HPDE6-E6E7 (cell line): ENCODE data around the gene SELENOO.

Experiments
- DNase-seq: peaks from one replicate; pipeline ENCODE4 v3.0.0; 2011; ENCODE audit warnings: missing footprints; ENCODE audit errors: extremely low spot score

SELENOO gene

DNA sequence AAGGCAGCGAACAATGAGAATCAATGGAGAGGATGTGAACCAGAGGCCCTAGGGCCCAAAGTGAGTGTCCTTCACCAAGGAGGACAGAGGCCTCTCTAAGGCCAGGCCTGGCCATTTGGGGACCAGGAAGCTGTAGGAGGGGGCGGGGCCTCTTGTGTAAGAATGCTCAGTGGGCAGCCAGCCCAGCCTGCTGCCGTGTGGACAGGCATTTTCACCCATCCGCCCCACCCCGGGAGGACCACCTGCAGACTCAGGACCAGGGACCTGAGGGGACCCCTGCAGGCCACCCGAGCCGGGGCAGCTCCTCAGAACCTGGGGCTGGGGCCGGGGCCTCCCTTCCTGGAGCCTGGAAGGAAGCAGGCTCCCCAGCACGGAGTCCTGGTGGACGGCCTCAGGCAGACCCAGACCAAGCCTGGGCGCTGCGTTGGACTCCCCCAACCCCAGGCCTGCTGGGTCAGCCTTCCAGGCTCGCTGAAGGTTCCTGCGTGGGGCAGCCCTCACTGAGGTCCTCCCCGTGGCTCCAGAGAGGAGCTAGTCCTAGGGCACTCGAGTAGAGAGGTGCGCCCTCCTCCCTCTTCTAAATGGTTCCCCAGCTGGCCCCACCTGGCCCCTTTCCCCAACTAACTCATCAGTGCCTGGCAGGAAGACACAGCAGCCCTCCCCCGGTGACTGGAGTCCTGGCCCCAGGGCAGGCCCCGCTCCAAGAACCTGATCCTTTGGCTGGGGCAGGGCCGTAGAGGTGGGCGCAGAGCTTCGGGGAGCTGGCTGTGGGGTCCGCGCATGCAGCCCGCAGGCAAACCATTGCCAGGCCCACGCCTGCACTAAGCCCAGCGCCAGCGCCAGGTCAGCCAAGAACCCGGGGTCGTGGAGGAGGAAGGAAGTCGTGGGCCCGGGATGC lies 16.6 kb upstream of the SELENOO start:
- no peak for DNase-seq

DNA sequence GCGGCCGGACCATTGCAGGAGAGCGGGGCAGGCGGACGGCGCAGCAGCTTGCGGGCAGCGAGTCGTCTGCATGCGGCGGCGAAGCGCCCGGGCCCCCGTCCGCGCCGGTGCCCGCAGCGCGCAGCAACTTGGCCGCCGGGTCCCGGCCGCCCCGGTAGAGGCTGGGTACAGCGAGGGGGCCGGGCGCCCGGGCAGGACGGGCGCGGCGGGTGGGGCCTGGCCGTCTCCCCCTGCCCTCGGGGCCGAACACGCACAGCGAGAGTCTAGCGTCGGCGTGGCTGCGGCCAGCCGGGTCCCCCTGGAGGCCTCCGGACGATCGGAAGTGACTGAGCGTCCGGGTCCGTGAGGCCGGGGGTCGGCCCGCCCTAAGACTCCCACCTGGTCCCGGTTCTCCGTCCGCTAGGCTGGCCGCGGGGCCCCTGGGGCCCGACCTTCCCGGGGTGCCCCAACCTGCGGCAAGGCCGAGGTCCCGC lies 15.9 kb upstream of the SELENOO start:
- DNase-seq = no peak

DNA sequence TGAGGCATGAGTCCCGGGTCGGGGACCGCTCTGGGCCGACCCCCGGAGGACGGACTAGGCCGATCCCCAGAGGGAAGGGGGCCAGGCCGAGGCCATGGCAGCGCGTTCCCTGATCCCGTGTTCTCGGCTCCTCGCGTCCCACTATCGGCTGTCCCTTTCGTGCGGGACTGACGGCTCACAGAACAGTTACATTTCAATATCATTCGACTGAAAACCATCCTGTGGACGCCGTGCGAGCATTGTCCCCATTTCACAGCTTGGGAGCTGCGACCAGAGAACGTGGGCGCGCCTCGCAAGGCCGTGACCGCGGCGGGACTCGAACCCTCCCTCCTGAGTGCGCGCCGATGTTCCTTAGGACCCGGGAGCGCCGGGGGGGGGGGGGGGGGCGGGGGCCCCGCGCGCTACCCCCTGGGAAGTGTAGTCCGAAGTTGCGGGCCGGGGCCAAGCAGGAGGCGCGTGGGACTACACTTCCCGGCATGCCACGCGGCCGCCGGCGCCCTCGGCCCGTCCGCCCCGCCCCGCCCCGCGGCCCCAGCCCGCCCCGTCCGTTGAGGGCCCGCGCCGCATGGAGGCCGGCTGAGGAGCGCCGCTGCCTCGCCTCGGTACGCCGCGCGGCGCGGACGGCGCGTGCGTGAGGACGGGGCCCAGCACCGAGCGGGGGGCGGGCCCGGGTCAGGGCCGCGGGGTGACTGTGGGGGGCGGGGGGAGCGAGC lies 15.3 kb upstream of the SELENOO start, which contains the start of gene TRABD:
TRABD (plus strand) TSS at position 539 of the 713 bp plus-strand sequence. CDS start 7,148 bp downstream, outside the sequence.
- DNase-seq = peak; percentile 54

DNA sequence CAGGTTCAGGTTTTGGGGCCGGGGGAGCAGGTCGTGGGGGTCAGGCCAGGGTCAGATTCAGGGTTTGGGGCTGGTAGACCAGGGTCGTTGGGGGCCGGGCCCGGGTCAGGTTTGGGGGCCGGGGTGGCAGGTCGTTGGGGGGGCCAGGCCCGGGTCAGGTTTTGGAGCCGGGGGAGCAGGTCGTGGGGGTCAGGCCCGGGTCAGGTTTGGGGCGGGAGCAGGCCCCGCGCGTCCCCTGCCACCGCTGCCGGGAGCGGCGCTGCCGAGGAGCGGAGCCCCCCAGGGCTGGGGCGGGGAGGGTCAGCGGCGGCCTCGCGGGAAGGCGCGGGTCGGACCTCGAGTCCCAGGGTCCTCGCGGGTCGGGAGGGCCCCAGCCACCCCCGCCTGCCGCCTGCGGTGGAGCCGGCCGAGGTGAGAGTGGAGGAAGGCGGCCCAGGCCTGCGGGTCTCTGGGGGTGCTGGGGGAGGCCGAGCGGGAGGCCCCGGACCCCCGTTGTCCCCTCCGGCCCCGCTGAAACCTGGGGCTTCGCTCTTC lies 14.6 kb upstream of the SELENOO start:
- DNase-seq = no peak

DNA sequence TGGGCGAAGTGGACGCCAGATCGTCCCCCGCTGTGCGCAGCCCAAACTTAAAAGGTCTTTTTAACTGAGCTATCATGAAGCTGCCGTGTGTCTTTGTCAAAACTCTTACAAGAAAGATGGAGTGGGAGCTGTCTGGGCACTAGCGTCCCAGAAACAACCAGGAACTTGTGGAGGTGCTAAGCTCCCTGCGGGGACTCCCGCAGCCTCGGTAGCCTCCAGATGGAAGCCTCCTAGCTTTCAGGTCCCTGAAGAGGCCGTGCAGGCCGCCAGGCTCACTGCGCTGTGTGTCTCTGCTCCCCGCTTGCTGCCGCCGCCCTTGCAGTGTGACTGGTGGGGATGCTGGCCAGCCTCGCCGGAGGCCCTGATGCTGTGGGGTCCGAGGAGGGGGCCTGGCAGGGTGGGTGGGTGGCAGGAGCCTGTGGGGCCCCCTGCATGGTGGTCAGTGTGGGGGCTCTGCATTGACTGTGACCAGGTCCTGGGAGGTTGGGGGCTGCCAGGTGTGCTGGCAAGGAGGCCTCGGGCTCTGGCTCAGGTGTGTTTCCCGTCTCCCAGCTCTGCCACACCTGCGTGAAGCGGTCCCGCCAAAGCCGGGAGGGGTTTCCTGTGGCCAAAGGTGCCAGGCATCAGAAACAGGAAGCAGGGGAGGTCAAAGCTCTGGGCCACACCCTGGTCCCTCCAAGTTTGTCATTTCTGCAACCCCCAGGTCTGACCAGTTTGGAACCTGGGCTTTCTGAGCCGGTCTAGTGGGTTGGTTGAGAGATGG lies 13.9 kb upstream of the SELENOO start:
- DNase-seq = no peak

DNA sequence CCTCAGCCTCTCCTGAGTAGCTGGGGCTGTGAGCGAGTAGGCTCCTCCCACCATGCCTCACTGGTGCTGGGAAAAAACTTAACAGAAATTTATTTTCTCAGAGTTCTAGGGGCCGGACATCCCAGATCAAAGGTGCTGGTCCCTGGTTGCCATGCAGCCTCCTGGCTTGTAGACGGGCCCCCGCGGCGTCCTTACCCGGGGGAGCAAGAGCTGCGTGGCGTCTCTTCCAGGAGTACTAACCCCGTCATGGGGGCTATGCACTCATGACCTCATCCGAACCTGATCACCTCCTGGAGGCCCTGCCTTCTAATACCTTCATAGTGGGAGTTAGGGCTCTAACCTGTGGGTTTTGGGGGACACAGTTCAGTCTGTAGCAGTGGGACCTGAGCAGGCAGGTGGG lies 12.5 kb upstream of the SELENOO start:
- no peak for DNase-seq

DNA sequence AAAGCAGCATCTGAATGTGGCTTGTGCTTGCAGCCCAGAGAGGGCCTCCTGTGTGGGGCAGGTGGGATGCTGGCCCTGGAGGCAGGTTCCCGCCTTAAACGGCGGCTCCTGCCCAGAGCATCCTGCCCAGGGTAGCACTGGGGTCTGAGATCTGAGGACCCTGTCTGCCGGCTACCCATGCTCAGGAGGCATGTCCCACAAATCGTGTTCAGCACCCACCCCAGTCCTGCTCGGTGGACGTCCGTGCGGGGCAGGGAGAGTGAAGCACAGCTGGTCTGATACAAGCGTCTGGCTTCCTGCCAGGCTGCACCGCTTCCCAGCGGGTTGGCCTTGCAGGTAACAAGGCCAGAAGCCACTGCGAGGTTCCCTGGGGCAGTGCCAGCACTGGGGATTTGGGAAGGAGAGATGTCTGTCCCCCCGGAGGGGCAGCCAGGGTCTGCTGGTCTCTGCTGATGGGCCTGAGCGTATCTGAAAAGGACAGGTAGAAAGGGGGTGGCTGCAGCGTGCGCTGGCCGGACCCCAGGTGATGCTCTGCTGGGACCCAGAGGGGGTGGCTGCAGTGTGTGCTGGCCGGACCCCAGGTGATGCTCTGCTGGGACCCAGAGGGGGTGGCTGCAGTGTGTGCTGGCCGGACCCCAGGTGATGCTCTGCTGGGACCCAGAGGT lies 11.5 kb upstream of the SELENOO start:
- no peak for DNase-seq

DNA sequence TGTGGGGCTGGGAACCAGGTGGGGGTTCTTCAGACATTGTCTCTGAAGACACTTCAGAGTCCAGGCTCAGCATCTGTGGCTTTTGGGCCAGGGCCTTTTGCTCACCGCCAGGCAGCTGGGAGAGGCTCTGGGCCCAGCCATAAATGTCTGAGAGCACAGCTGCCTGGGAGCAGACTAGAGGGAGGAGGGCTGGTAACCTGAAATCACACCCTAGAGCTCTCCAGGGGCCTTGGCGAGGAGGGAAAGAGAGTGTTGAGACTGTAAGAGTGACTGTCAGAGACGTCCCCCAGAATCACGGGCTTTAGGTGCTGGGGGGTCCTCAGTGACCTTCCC lies 11.0 kb upstream of the SELENOO start:
- DNase-seq = no peak

DNA sequence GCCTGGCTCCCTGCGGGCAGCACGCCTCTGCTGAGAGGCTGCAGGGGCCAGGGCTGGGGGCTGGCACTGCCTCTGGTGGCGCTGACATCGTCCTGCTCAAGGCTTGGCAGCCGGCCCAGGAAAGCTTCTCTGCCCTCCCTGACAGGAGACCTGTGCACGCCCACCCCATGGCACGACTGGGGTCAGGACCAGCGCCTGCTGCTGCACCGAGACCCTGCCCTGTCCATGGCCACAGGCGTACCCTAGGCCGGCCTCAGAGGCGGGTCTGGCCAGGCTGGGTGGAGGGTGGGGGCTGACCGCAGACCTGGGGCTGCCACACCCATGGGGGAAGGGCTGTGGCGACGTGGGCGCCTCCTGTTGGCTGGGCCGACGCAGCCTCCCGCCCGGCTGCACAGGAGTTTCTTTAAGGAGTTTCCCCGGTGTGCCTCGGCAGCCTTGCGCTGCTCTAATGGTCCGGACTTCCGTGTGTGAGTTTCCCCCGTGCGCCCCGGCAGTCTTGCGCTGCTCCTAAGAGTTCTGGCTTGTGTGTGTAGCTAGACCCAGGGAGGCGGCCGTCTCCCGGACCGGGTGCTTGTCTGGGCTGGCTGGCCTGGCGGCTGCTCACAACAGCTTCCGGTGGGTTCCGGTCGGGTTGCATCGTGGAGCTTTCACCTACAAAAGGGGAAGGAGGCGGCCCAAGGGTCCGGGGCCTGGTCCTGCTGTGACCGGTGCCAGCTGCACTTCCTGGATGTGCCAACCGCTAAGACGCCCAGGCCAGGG lies 10.4 kb upstream of the SELENOO start:
- peak; percentile 50 for DNase-seq

DNA sequence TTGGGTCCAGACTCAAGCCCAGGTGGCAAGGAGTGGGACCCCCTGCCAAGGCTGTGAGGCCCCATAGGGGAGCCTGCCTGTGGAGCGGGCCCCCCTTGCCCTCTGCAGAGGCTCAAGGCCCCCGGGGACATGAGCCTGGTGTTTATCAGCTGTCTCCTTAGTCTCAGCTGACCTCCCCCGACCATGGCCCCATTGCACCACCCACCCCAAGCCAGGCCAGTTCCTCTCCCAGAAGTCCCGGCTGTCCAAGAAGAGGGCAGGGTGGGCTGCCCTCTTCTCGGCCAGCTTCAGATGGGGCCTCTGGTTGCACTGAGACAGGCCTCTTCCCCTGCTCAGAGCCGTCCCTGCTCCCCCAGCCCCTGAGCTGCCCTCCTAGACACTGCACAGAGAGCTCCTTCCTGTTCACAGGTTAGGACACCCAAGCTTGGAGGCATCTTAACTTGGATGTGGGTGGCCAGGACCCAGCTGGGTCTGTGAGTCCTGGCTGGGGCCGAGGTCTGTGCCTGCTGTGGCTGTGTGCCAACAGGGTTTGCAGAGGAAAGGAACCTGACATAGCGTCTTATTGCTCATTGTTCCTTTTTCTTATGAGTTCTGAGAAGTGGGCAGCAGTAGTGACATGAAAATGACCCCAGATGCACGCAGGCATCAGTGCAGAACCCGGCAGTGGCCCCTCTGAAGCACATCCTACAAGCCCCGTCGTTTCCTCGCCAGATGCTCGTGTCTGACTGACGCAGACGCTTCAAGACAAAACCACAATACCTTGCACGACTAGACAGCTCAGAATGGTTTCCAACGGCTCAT lies 9.7 kb upstream of the SELENOO start:
- no peak for DNase-seq

DNA sequence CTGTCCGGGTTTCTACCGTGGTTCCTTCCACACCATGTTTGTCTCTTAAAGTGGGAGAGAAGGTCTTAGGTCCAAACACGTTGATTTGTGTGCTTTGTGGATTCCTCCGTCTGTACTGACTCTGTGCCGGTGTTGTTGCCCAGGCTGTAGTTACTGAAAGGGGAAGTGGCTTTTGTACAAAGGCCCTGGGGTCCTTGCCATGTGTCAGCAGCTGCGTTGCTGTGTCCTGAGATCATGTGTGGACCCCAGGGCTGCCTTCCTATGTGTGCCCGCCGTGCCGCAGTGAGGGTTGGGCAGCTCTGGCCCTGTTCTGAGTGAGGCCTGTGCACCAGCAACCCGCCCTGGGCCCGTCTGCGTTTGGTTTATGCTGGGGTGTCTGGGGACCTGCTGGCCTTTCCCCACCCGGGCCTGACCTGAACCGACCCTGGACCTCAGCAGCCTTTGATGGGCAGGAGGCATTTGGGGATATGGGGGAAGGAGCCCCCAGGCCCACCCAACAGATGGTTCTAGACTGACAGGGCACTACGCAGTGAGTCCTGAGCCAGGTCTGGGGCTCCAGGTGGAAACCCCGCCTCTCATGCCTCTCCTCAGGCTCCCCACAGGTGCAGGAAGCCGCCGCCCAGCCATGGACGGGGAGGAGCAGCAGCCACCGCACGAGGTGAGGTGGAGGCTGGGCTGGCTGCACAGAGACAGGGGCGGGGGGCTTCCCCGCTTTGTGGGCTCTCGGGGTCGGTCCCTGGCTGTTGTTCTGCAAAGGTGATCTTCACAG lies 8.2 kb upstream of the SELENOO start:
- no peak for DNase-seq

DNA sequence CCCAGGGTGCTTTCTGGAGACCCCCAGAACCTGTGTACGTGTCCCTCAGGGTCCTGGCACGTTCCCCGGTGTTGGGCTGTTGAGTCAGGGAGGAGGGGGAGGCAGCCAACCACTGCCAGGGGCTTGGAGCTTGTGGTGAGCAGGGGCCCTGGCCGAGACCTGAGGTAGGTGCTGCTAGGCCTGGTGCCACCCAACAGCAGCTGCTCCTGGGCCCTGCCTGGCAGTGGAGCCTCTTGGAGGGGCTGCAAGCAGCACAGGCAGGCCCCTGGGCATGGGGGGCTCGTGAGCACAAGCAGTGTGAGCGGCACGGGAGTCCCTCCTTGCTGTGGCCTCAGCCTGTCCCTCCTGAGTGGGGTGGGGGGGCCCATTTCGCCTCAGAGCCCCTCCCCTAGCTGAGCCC lies 7.2 kb upstream of the SELENOO start:
- no peak for DNase-seq

DNA sequence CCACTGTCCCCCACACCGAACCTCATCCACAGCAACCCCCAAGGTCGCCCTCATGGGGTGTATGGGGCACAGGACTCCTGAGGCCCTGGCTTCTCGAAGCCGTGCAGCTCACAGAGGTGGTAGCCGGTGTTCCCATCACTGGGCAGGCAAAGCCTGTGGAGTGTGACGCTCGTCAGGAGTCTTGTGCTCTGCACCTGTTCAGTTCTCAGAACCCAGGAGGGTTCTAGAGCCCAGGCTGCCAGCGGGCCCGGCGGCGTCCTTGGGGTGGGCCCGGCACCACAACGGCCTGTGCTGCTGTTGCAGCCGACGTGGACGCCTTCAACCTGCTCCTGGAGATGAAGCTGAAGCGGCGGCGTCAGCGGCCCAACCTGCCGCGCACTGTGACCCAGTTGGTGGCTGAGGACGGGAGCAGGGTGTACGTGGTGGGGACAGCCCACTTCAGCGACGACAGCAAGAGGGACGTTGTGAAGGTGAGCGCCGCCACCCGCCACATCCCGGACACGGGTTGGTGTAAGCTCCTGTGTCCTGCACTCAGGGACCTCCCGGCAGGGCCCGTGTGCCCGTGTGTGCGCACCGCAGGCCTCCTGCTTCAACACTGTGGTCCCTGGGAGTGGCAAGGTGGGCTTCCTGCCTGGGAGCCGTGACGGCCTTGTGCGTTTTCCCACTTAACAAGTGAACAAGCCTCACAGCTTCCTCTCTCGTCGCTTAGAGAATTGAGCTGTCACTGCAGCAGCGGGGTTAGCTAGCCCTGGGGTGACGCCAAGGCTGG lies 6.6 kb upstream of the SELENOO start:
- no peak for DNase-seq

DNA sequence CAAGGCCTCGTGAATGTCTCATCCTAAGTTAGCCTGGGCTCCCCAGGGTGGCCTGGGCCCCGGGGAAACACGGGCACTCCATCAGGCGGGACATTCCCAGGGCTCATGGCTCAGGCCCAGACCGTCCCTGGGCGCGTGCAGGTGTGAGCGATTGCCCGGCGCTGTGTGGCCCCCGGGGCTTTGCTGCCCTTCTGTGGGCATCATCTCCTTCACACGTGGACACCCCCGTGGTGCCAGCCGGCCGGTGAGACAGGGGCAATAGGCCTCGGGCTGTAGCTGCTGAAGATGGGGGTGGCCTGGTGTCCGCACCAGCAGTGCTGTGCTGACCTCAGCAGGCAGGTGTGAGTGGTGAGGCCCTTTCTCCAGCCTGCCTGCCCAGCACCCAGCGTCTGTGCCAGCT lies 4.6 kb upstream of the SELENOO start:
- no peak for DNase-seq

DNA sequence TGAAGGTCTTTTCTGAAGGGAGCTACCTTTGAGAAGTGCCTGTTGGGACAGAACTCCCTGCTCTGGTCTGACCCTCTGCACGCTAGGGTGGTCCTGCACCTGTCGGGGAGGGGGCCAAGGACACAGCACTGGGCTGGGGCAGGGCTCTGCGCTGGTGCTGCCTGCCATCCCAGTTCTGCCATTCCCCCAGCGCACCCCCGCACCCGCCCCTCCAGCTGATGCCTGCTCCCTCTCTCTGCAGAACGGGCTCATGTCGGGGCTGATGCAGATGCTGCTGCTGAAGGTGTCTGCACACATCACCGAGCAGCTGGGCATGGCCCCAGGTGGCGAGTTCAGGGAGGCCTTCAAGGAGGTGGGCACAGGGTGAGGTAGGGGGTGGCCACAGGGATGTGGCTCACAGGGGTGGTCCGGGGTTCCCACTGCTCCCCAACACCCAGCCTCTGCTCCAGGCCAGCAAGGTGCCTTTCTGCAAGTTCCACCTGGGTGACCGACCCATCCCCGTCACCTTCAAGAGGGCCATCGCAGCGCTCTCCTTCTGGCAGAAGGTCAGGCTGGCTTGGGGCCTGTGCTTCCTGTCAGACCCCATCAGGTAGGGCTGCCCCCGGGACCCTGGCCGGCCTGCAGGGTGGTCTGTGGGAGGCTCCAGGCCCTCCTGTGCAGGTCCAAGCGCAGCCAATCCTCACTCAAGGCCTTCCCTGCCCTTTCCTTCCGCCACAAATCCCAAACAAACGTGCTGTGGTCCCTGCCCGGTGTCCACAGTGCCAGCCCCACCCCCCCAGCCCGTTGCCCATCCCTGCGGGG lies 3.6 kb upstream of the SELENOO start:
- DNase-seq = no peak

DNA sequence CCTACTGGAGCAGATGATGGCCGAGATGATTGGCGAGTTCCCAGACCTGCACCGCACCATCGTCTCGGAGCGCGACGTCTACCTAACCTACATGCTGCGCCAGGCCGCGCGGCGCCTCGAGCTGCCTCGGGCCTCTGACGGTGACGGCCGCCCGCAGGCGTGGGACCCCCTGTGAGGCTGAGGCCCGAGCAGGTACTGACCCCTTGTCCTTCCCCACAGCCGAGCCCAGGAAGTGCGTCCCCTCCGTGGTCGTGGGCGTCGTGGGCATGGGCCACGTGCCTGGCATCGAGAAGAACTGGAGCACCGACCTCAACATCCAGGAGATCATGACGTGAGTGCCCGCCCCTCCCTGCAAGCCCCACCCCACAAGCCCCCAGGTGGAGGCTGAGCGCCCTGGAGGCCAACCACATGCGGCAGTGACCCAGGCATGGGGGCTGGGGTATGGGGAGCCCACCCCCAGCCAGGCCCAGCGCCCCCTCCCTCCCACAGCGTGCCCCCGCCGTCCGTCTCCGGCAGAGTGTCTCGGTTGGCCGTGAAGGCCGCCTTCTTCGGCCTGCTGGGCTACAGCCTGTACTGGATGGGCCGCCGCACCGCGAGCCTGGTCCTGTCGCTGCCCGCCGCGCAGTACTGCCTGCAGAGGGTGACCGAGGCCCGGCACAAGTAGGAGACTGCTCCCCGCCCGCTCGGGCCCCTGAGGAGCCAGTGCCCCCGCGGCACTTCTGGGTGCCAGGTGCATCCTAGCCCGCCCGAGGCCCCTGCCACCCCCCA lies 2.8 kb upstream of the SELENOO start:
- no peak for DNase-seq

DNA sequence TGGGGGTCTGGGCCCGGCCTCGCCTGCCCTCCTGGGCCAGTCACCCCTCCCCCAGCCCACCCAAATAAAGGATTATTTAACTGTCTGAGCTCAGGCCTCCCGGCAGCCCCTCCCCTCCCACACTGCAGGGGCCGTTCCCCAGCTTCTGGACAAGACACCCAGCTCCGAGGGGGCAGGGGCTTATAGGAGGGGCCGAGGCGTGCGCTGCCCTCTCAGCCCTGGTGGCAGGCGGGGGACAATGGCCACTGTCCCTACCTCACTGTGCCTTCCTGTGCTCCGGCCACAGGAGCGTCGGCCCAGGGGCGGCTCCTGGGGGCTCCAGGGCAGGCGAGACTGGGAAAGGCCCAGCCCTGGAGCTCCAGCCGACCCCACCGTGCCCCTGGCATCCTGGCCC lies 2.2 kb upstream of the SELENOO start:
- no peak for DNase-seq
